ENCODE measurements around the gene FCER2. TPM values are rescaled to one million over a fixed set of nuclear protein-coding genes. Genes with fewer than 3 reads are reported as not detected.

FCER2 gene
- total RNA-seq, 1 experiment from 2014 or later = not detected

DNA sequence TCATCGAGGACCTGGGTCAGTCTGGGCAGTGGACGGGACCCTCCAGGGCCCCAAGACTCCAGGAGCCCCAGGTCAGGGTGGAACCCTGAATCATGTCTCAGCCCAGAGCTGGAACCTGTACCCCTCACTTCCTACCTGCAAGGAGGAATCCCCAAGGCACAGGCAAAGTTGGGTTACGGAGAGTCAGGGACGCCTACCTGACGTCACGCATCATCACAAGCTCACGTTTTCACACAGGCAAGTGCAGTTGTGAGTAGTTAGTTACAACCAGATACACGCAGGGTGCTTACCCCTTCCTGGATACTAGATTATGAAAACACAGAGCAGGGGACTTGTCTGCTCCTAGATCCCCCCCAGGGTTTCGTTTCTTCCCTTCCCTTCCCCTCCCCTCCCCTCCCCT lies 31.1 kb downstream of the FCER2 start:
- H3K4me2 ChIP-seq (ENCODE audit: insufficient read depth, insufficient read length, low read length) = peak overlapping the region; percentile 57

More for the DNA sequence above, 31.1 kb downstream of the FCER2 start:
- Histone ChIP-seq H3K79me2 (ENCODE audit: insufficient read depth, low read length) (no peaks in the 10 kb centered on the region), H2AFZ (ENCODE audit: low read length) (no peak overlapping the region), H2BK120ac (ENCODE audit: low read depth, low read length, poor library complexity, severe bottlenecking) (no peak overlapping the region), H4K20me1 (ENCODE audit: control insufficient read depth, insufficient read depth, insufficient read length) (no peaks in the 10 kb centered on the region), H3K23ac (ENCODE audit: insufficient read length, low read depth, low read length) (no peak overlapping the region), H4K91ac (ENCODE audit: insufficient read length, low read depth, low read length) (no peak overlapping the region), H3K18ac (ENCODE audit: insufficient read length, low read depth, low read length) (no peak overlapping the region), H3K4ac (ENCODE audit: low read depth, low read length) (no peak overlapping the region), H2BK15ac (ENCODE audit: low read depth, low read length) (no peak overlapping the region), H3K9me3 (ENCODE audit: control insufficient read depth, low read depth, low read length) (no peaks in the 10 kb centered on the region), H3K79me1 (ENCODE audit: insufficient read depth, low read depth, low read length, poor library complexity, severe bottlenecking) (no peaks in the 10 kb centered on the region), H2AK5ac (ENCODE audit: insufficient read length, low read length) (no peak overlapping the region), H3K23me2 (ENCODE audit: insufficient read length, low read depth, low read length, poor library complexity, severe bottlenecking) (peaks cover 6% of the 10 kb centered on the region), H3K9ac (ENCODE audit: extremely low read depth, insufficient read length, low read length) (no peak overlapping the region), H4K8ac (replicated peaks; ENCODE audit: insufficient read length, low read depth, low read length) (no peak overlapping the region), H3K56ac (ENCODE audit: insufficient read length, low read depth, low read length) (no peak overlapping the region), H2BK12ac (ENCODE audit: insufficient read length, low read depth, low read length) (no peak overlapping the region), H2BK5ac (ENCODE audit: insufficient read length, low read length) (no peak overlapping the region), H2BK20ac (ENCODE audit: low read depth, low read length, poor library complexity, severe bottlenecking) (no peak overlapping the region), H3K4me1 (ENCODE audit: insufficient read depth, low read length) (no peaks in the 10 kb centered on the region), H3K27me3 (ENCODE audit: insufficient read depth, low read length) (peaks cover 2% of the 10 kb centered on the region; the same call in 1 of the 2 replicates), H4K5ac (ENCODE audit: insufficient read length, low read depth, low read length) (no peak overlapping the region), H3K27ac (ENCODE audit: insufficient read length, low read depth, low read length) (no peak overlapping the region), H3T11ph (ENCODE audit: low read length) (no peak overlapping the region), H3K14ac (ENCODE audit: insufficient read depth, low read length) (no peak overlapping the region)
- H3K27ac Mint-ChIP-seq = no peak overlapping the region; a peak in 1 of 7 replicates
- WGBS (ENCODE audit: extremely low coverage, insufficient read length, low lambda C conversion rate) = no CpG with 5 or more reads among the region's 9 CpGs
- H3K9me3 Mint-ChIP-seq = peaks cover 0 to 7% of the 10 kb centered on the region in 2 experiments; a peak in 2 of 5 replicates
- H3K27me3 Mint-ChIP-seq (ENCODE audit: low read depth) = peaks cover 87% of the 10 kb centered on the region
- peak overlapping the region; percentile 77 to 93 for H3K4me3 Mint-ChIP-seq
- no peaks in the 10 kb centered on the region; a peak in 1 of 7 replicates for H3K36me3 Mint-ChIP-seq (ENCODE audit: insufficient read depth in 1 of 3, low read depth in 3 of 3)
- no peak for DNase-seq
- TF ChIP-seq, protein P1, sequence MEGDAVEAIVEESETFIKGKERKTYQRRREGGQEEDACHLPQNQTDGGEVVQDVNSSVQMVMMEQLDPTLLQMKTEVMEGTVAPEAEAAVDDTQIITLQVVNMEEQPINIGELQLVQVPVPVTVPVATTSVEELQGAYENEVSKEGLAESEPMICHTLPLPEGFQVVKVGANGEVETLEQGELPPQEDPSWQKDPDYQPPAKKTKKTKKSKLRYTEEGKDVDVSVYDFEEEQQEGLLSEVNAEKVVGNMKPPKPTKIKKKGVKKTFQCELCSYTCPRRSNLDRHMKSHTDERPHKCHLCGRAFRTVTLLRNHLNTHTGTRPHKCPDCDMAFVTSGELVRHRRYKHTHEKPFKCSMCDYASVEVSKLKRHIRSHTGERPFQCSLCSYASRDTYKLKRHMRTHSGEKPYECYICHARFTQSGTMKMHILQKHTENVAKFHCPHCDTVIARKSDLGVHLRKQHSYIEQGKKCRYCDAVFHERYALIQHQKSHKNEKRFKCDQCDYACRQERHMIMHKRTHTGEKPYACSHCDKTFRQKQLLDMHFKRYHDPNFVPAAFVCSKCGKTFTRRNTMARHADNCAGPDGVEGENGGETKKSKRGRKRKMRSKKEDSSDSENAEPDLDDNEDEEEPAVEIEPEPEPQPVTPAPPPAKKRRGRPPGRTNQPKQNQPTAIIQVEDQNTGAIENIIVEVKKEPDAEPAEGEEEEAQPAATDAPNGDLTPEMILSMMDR (conservative IDR thresholded peaks at IDR 0.05) = no peak
- H3K4me1 Mint-ChIP-seq = peaks cover 0 to 12% of the 10 kb centered on the region in 2 experiments; a peak in 3 of 4 replicates
